DMS53 treated with DMSO at 0.1 percent for 48 hours (cell line): Measurements from ENCODE around the gene DCTN3.

Experiments used
- DNase-seq: peaks from one replicate; lab custom pipeline; 2025; ENCODE audit not compliant: unreplicated experiment; lab: John Stamatoyannopoulos, UW

The DCTN3 gene

DNA sequence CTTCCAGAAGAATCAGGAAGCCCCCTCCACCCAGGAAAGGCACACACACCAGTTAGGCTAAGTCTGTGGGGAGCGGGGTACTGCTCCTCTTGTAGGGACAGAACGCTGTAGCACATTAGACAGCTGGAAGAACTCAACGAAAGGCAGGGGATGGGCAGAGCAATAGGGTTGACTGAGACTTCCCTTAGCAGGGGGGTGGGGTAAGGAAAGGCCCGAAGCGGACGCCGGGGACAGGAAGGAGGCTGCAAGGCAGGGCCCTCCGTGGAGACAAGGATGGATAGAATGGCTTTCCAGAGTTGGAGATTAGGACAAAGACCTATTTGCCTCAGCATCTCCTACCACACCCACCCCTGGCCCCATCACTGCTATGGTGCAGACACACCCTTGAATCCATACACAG, 45.1 kb downstream of the DCTN3 start:
- DNase-seq, result no peak

DNA sequence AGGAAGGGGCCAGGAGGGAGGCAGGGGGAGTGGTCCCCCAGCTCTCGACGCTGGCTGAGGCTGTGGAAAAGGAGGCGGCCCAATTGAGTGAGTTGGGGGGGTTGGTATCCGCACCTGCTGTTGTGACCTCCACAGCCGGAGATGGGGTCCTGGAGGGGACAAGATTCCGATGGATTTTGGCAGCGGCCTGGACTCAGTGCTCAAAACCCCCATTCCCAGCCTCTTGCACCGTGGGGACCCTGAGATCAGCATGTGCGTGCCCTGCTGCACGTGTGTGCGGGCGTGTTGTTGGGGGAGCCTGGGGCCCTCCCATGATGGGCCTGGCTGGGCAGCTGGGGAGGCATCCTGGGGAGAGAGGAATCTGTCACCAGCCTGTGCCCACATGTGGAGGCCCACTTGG, 45.7 kb downstream of the DCTN3 start:
- no peak for DNase-seq

- no peak for DNase-seq
Measured at GRCh38 chr9:34573599-34574325, 46.5 kb downstream of the DCTN3 start.

GRCh38 chr9:34572628-34573027, 47.7 kb downstream of the DCTN3 start:
- DNase-seq, result no peak

DNA sequence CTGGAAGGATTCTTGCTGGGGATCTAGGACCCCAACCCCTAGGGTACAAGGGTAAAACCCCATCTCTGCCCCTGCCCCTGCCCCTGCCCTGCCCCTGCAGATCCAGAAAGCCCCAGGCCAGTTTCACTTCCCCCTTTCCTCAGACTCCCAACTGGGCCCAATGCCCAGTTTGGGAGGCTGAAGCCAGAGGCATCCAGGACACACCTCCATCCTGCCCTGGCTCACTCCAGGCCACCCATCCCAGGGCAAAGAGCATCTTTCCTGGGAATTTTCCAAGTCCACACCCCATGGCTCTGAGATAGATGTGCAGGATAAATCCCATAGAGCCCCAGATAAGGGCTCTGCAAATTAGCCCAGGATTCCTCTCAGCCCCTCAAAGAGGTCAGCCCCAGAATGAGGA, 48.2 kb downstream of the DCTN3 start:
- DNase-seq, result no peak

DNA sequence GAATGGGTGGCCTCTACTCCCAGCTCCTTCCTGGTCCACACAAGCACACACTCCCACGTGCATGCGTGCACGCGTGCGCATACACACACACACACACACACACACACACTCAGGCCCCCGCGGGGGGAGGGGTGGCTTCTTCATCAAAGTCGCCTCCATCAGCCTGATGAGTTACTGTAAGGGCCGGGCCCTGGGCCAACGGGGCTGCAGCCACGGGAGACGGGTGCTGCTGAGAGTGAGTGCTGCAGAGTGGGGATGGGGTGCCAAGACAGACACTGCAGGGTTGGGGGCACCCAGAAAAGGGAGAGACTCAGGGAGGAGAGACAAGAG, 48.8 kb downstream of the DCTN3 start:
- DNase-seq, result no peak

GRCh38 chr9:34570809-34571480, 49.4 kb downstream of the DCTN3 start:
- DNase-seq, result no peak

DNA sequence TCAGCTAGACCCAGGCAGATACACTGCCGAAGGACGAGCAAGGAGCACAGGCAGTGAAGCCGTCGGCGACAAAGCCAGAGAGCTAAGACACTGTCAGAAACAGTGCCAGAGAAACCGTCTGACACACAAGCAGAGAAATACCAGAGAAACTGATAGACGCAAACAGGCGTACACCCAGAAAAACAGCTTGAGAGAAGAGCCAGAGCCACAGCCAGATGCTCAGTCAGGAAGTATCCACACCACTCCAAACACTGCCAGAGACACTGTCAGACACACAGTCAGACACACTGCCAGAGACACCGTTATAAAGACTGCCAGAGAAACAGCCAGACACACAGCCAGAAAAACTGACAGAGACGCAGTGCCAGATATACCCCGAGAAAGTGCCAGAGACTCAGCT, 49.9 kb downstream of the DCTN3 start:
- no peak for DNase-seq

DNA sequence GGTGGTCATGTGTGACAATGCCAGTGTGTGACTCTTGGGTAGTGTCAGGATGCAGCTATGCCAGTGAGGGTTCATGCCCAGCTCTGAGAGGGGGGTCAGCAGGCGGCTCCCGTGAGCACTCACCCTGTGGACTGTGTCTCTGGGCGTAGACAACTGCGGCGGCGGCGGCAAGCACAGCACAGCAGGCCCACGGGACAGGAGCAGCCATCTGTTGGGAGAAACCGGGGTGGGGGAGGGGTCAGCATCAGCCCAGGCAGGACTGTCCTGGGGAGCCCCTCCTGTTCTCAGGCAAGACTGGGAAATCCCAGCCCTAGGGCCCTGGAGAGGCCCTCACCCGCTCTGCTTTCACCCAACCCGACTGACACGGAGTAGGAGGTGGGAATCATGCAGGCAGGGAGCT, 51.5 kb downstream of the DCTN3 start:
- DNase-seq, result no peak

GRCh38 chr9:34568133-34568532, 52.2 kb downstream of the DCTN3 start:
- DNase-seq, result no peak

- DNase-seq, result no peak
Measured at GRCh38 chr9:34566972-34567371, 53.3 kb downstream of the DCTN3 start.

DNA sequence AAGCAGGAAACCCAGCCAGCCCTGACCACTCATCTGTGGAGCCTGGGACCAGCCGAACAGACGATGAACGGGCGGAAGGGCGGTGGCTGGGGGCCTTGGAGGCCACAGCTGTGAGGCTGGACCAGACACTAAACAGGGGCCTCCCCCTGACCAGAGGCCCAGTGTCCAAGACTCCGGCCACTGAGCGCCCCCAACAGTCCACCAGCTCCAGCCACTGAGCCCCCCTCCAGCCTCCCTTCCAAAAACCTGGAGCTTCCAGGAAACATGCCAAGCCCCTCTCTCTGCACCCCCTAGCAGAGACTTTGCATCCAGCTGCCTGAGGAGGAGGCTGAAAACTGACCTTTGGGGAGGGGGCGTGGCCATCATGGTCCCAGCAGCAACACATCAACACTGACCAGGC, 54.0 kb downstream of the DCTN3 start:
- no peak for DNase-seq

DNA sequence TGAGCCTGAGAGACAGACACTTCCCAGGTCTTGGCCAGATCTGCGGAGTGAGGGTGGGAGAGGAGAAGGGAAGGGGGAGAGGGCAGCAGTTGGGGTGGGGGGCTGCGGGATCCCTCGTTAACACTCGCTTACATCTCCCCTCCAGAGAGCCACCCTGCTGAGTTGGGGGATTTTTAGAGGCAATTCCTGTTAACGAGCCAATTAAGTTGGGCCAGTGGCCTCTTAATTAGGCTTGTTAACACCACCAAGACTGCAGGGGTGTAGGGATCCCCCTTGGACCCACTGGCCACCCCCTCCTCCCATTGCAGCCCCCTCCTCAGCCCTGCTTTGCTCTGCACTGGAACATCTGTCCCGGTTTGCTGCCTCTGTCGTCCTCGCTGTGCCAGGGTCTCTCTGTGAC, 54.4 kb downstream of the DCTN3 start:
- no peak for DNase-seq

DNA sequence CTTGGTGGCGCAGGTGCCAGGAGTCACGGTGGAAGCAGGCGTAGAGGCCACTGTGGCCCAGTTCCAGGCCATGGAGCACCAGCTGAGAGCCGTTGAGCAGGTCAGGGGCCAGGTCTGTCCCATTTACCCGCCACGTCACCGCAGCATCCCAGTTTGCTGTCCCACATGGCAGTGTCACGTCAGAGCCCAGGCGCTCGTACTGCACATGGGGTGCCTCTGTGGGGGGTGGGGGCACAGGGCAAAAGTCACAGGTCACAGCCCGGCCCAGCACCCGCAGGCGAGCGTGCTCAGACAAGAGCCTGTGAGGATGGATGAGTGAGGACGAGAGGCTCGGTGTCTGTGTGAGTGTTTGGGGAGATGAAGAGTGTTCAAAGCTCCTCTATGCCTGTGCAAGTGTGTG, 55.7 kb downstream of the DCTN3 start:
- DNase-seq, result no peak
